Measurements from ENCODE around the gene PRDX3.

Gene PRDX3

DNA sequence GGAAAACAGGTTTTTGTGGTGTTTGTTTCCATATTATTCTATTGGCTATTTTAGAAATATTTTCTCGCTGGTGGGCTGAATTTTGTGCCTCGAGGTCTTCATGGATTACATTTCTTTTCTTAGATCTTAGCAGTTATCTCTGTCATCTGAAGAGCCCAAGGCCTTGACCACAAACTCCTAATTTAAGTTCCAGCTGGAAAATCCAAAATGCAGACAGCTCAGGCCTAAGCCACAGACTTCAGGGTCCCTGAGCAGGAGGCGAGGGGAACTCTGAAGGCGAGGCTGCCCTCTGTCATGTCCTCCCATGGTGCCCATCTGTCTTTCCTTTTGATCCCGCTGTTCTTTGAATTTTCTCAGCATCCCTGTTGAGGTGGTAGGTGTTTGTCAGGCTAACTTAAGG, 60.4 kb downstream of the PRDX3 start:
- DNase-seq = no peak
